ENCODE measurements around the gene HLTF.

- TF ChIP-seq REST (IDR thresholded peaks at IDR 0.05; ENCODE audit: unreplicated experiment), result no peak
- no peak for TF ChIP-seq CTCF (conservative IDR thresholded peaks at IDR 0.05; ENCODE audit: low read depth in 2 of 2)
- TF ChIP-seq POLR2AphosphoS5 (IDR thresholded peaks at IDR 0.05; ENCODE audit: low read depth), result no peak
- TF ChIP-seq ZNF114 (CRISPR knock-in tag; IDR thresholded peaks at IDR 0.05), result no peak
- TF ChIP-seq EZH2phosphoT487 (IDR thresholded peaks at IDR 0.05; ENCODE audit: unreplicated experiment), result no peak
- TF ChIP-seq EZH2 (IDR thresholded peaks at IDR 0.05; ENCODE audit: low read depth, unreplicated experiment), result no peak
- TF ChIP-seq ETS1 (IDR thresholded peaks at IDR 0.05), result no peak
These were observed 55.2 kb downstream of the HLTF start for GRCh38 chr3:149031096-149031495.

All from GM23338 (cell line).